Right ventricle myocardium superior (tissue), 1 donor: ENCODE data around the gene CTSA. TPM values are rescaled to one million over a fixed set of nuclear protein-coding genes. Genes with fewer than 3 reads are reported as not detected.
"Not testable (repeated sequence)": the region's sequence is repeated elsewhere in the genome, so short reads cannot be mapped to it uniquely, and the experiment has no call there.

Experiments
- ATAC-seq: fragments of 200-7000 bp; cut with Tn5 transposase; one replicate; pipeline ENCODE4 v1.9.1; 2020; ENCODE audit warnings: mild to moderate bottlenecking; ENCODE audit not compliant: poor library complexity
- DNase-seq: peaks from one replicate; pipeline ENCODE4 v3.0.0-alpha.2; 2020
- intact Hi-C: fragments of 100-400 bp; cut with DNase I; formaldehyde crosslinking; loops from one replicate; pipeline ENCODE4 v1.11.2; 2022
- total RNA-seq: library from RNA; stranded (reverse); fragmentation: NEBNext Ultra II Directional; extraction: Animal tissue kit (Norgen Biotek cat#: 25700); gene quantifications from one replicate; pipeline ENCODE4 v1.2.1, GENCODE V29; 2021
- donor health status: DM: no; HTN: yes; CAD: no; lungs with severe emphysema.

Gene CTSA
- total RNA-seq, 1 donor from 2014 or later, result 113 TPM

DNA sequence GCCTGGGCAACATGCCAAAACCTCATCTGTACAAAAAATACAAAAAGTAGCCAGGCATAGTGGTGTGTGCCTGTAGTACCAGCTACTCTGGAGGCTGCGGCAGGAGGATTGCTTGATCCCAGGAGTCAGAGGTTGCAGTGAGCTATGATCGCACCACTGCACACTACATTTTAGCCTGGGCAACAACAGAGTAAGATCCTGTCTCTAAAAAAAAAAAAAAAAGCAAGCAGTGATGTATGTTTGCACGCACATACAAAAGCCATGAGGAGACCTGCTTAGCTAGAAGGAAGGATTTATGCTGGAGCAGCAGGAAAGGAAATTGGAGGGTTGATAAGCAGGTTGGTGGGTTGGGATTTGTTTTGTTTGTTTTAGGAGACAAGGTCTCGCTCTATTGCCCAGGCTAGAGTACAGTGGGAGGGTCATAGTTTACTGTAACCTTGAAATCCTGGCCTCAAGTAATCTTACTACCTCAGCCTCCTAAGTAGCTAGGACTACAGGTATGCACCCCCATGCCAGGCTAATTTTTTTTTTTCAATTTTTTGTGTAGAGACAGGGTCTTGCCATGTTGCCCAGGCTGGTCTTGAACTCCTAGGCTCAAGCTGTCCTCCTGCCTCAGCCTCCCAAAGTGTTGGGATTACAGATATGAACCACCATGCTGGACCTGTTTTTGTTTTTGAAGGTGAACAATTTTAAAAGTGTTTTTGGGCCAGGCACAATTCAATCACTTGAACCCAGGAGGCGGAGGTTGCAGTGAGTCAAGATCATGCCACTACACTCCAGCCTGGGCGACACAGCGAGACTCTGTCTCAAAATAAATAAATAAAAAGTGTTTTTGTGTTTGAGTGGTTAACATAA, 29.7 kb upstream of the CTSA start:
- intact Hi-C loops, result no loop called here
- DNase-seq, result no peak
- no peak for ATAC-seq

DNA sequence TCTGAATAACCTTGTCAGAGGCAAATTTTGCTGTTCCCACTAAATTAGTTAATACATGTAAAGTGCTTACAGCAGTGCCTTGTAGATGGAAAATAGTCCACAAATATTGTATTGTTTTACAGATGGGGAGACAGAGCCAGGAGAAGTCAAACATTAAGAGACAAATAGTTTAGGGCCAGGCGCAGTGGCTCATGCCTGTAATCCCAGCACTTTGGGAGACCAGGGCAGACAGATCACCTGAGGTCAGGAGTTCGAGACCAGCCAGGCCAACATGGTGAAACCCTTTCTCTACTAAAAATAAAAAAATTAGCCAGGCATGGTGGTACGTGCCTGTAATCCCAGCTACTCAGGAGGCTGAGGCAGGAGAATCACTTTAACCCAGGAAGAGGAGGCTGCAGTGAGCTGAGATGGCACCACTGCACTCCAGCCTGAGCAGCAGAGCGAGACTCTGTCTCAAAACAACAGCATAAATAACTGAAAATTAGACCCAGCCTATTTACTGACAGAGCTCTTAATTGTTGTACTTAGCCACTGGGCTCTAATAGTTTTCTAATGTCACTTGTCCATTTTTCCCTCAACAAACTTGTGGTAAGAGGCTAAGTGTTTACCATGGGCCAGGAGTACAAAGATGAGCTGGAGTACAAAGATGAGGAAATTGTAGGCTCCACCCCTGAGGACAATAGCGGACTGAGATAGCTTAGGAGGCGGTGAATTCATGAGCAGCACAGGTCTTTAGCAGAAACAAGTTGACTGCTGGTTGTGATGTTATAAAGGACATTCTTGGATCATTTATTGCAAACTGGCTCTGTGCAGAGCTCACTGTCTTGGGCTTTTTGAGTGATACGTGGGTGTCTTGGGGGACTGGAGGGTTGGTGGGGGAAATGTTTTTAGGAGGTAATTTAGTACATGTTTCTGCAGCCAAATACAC, 27.3 kb upstream of the CTSA start:
- intact Hi-C loops, result no loop called here
- no peak for DNase-seq
- ATAC-seq, result no peak

DNA sequence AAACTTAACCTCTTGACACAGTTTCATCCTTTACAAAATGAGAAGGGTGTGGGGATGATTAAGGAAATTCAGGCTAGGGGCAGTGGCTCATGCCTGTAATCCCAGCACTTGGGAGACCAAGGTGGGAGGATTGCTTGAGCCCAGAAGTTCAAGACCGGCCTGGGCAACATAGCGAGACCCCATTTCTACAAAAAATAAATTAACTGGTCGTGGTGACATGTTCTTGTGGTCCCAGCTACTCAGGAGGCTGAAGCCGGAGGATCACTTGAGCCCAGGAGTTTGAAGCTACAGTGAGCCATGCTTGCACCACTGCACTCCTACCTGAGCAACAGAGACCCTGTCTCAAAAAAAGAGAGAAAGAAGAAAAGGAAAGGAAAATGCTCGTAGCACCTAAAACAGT, 24.7 kb upstream of the CTSA start:
- no peak for DNase-seq

DNA sequence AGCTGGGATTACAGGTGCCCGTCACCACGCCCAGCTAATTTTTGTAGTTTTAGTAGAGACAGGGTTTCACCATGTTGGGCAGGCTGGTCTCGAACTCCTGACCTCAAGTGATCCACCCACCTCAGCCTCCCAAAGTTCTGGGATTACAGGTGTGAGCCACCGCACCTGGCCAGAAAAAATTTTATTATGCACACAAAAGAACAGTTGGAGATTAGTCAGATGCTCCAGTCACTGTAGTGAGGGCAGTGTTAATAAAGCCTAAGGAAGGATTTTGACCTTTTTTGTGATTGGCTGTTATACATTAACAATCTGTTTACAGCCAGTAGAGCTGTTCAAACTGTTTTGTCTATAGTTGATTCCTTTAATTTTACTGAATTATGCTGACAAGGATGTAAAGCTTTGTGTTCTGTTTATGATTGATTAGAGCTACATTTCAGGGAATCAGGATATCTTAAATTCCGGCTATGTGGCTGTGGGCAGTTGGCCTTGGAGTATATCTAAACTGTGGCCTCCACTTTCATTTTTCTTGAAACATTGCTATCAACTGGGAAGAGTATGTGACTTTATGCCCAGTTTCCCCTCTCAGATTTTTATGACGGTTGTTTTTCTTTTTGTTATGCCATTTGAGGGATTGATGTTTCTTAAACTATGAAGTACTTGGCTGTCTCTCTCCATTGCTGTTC, 23.9 kb upstream of the CTSA start:
- intact Hi-C loops, result no loop called here
- DNase-seq, result no peak
- ATAC-seq, result no peak

More for the DNA sequence above, 24.7 kb upstream of the CTSA start:
- intact Hi-C loops, result no loop called here
- ATAC-seq, result no peak

DNA sequence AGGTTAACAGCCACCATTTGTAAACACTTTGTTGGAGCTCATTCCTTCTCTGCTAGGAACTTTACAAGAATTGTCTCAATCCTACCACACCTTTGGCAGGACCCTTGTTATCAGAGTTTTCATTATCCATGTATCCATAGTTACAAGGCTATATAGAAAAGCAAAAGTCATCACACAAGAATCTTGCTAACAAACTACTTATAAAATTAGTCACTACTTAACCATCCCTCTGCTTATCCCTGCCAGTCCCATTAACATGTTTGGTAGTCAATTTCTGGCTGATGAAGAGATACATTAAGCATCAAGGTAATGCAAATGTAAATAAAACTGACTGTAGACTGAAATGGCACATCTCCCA, 23.3 kb upstream of the CTSA start:
- ATAC-seq (no peak), DNase-seq (no peak)
- intact Hi-C loops, result no loop called here

DNA sequence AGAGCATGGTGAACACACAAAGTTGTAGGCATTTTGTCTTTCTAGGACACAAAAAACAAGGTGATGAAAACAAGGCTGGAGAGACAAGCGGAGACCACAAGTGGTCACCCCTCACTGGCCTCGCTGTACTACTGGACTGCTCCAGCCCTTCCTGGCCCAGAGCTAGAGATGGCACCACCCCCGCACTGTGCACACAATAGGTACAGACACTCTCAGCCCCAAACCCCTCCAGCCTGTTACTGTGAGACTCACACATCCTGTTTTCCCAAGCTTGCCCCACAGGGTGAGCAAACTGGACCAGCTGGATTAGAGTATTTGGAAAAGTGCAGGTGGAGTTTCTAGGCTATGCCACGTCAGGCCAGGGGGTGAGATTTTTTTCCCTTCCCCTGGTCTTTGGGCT, 18.5 kb upstream of the CTSA start:
- intact Hi-C loops, result no loop called here
- DNase-seq (no peak), ATAC-seq (no peak)

DNA sequence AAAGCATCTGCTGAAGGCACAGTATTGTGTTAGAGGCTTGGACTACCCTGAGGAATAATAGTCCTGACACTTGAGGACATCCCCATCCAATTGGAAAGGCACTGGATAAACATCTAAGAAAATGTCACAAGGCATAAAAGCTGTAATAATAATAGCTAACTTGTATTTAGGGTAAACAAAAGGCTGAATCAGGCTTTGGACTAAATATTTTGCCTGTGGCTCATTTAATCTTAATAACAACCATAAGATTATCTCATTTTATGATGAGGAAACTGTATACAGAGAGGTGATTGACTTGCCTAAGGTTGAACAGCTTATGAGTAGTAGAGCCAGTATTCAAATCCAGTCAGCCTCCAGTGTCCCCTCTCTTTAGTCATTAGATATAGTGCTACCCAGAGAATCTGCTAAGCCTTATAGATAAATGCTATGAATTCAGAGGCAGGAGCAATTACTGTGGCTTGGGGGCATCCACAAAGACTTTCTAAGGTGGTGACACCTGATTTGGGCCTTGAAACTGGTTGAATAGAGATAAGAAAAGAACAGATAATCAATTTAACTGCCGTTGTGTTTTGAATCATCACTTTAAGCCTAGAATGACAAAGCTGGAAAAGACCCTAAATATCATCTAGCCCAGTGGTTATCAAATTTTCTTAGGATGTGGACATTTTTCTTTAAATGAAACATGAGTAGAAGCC, 17.6 kb upstream of the CTSA start:
- DNase-seq (no peak), ATAC-seq (no peak)
- intact Hi-C loops, result no loop called here

DNA sequence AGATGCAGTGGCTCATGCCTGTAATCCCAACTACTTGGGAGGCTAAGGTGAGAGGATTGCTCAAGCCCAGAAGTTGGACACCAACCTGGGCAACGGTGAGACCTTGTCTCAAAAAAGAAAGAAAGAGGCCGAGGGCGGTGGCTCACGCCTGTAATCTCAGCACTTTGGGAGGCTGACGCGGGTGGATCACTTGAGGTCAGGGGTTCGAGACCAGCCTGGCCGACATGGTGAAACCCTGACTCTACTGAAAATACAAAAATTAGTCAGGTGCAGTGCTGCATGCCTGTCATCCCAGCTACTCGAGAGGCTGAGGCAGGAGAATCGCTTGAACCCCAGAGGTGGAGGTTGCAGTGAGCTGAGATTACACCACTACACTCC, 17.0 kb upstream of the CTSA start:
- intact Hi-C loops, ATAC-seq, DNase-seq: not testable (repeated sequence)

DNA sequence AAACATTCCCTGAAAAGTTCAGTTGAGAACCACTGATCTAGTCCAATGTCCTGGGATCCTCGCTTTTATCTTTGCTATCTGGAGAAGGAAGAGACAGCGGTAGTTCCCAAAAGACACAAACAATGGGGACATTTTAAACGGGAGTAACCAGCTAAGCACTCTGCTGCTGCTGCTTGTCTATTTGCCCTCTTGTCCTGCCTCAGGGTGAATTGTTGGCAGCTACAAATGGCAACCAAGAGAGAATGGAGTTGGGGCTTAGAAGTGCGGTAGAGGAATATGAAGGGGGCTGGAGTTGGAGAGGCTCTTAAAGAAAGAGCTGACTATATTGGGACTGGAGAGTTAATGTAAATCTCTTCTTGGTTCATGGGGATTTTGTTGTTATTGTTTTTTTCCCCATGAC, 16.6 kb upstream of the CTSA start:
- DNase-seq, result no peak
- intact Hi-C loops, result no loop called here
- no peak for ATAC-seq

DNA sequence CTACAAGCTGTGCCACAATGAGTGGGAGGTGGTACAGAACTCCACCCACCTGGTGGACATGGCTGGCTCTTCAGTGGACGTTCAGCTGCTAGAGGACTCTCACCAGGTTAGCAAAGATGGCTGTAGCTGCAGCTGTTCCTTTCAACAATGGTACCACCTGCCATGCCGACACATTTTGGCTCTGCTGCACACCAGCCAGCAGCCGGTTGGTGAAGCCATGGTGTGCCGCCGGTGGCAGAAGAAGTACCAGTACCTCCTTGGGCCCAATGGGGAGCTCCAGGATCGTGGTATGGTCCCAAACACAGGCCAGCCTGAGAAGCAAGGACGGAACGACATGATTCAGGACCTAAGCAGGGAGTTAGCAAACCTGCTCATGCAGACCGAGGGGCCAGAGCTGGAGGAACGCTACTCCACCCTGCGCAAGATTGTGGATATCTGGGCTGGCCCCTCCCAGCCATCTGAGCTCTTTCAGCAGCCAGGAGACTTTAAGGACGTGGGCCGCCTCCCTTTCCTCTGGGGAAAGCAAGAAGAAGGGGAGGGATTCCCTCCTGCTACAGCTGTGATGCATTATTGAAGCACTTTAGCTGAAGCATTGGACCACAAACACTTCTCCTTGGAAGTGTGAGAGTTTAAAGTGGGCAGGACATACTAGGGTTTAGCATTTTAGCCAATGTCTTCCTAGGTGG, 12.9 kb upstream of the CTSA start:
- intact Hi-C loops, result no loop called here
- DNase-seq (no peak), ATAC-seq (peak; percentile 5)

DNA sequence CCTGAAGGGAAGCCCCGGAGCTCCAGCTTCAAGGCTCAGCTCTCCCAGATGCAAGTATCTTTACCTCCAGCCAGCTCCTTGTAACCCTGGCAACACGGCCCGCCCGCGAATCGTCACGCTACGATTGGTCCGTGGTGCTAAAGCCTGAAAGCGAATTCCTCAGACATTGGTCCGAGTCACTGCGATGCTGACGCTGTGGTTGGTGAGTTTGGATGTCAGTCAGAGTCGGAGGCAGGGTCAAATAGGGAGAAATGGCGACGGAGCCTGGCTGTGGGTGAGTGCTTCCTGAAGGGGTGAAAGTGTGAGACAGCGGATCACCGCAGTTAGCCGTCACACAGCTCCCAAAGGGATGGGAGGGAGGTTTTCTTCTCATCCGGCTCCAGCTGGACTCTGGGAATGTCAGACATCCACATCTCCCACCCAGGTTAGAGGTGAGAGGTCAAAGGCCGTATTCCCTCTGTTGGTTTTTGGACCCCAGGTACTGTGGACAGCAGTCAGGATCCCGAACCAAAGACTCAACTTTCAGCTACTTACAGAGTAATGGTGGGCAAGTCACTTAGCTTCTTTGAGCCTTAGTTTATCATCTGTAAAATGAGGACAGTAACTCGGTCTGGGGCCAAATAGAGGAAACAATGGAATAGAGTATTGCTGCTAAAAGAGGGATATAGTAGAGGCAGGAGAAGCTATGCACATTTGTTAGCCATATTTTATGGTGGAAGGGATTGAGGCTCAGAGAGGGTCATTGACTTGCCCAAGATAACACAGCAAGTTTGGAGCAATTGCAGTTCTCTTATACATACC, 9.9 kb upstream of the CTSA start, which contains the start of gene ZSWIM1:
Gene ZSWIM1, plus strand, starts transcription at position 240 of the 801 bp plus-strand sequence. CDS start 1,366 bp downstream, outside the sequence.
- ATAC-seq (peak; percentile 97), DNase-seq (peak; percentile 100)
- intact Hi-C loops, result no loop called here

DNA sequence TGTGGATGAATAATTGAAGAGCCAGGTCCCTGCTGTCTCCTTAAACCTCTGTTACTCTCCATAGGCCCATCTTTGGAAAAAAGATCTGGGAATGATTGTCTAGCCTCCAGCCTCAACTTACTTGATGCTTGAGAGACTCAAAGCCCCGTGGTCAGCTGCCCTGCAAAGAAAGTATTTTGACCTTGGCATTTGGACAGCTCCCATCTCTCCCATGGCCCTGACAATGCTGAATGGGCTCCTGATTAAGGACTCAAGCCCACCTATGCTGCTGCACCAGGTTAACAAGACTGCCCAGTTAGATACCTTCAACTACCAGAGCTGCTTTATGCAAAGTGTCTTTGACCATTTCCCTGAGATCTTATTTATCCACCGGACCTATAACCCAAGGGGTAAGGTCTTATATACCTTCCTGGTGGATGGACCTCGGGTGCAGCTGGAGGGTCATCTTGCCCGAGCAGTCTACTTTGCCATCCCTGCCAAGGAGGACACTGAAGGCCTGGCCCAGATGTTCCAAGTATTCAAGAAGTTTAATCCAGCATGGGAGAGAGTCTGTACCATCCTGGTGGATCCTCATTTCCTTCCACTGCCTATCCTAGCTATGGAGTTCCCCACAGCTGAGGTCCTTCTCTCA, 8.6 kb upstream of the CTSA start:
- DNase-seq (no peak), ATAC-seq (no peak)
- intact Hi-C loops, result no loop called here

DNA sequence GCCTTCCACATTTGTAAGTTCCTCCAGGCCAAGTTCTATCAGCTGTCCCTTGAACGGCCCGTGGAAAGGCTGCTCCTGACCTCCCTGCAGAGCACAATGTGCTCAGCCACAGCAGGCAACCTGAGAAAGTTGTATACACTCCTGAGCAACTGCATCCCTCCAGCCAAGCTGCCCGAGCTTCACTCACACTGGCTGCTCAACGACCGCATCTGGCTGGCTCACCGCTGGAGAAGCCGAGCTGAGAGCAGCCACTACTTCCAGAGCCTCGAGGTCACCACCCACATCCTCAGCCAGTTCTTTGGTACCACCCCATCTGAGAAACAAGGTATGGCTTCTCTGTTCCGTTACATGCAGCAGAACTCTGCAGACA, 8.1 kb upstream of the CTSA start:
- no peak for ATAC-seq
- intact Hi-C loops, result no loop called here

DNA sequence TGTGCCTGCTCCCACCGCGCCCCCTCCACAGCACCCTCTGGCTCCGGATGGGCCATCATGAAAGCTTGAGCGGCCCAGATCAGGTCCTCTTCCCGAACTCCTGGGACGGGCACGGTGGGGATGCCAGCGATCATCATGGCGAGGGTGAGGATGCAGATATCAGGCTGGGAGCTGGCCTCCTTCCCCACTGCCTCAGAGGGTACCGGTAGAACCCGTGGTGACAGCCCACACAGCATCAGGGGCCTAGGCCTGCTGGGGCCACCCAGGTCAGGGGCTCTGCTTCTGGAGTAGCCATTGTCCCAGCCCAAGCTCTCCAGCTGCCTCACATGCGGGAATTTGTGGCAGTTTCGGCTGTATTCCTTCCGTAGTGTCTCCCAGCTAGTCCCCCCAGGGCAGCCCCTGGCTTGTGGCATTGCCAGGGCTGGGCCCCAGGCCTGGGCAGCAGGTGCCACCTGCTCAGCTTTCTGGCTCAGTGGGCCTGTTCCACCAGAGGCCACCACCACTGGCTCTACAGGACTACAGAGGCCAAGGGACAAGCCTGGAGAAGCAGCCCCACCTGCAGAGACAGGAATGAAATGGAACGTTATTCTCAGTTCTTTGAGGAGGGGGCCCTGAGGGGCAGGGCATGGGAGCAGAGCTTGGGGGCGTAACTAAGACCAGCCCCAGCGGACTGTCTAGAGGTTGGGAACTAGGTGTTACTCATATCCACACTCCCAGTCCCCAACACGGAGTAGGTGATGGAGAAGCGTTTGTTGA, 4.4 kb upstream of the CTSA start:
- intact Hi-C loops, result no loop called here
- DNase-seq, result no peak
- no peak for ATAC-seq

More for the DNA sequence above, 8.1 kb upstream of the CTSA start:
- DNase-seq, result no peak

DNA sequence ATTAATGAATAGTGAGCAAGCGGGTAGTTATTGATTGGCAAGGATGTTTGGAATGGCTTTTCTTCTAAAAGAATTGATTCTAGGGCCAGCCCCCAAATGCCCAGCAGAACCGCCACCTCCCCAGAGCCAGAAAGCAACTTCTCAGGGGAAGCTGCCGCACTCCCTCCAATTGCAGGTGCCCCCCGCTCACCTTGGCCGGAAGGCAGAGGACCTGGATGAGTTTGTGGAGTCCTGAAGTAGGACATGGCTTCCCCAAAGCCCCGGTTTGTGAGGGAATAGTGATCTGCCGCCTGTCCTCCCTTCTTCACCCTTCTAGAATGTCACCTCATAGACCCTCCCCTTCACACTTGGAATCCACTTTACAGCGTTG, 3.8 kb upstream of the CTSA start, which contains the start of gene SPATA25:
Gene SPATA25, minus strand, starts transcription at position 277 of the 370 bp plus-strand sequence. Its CDS starts 32 bp downstream, at position 245.
- ATAC-seq (no peak), DNase-seq (no peak)
- intact Hi-C loops, result no loop called here

DNA sequence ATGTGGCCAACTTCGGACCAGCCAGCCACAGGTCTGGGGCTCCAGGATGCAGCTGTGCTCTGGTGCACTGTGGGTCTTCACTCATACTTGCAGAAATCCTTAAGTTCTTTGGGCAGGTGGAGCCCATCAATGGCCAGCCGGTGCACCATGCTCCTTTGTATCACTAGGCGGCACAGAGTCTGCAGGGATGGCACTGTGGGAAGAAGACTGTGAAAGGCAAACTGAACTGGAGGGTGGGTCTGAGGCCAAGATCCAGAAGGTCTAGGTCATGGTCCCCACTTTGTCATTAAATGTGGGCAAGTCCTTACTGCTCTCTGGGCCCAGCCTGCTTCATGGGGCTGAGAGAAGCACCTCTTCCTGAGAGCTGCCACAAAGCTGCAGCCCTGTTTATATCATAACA, 2.5 kb upstream of the CTSA start:
- no peak for DNase-seq
- intact Hi-C loops, result no loop called here
- no peak for ATAC-seq
